NCI-H1048 (cell line): ENCODE results near the gene TUG1.

Experiments used
- DNase-seq: peaks from one replicate; lab custom pipeline; 2025; lab: John Stamatoyannopoulos, UW

Gene TUG1

DNA sequence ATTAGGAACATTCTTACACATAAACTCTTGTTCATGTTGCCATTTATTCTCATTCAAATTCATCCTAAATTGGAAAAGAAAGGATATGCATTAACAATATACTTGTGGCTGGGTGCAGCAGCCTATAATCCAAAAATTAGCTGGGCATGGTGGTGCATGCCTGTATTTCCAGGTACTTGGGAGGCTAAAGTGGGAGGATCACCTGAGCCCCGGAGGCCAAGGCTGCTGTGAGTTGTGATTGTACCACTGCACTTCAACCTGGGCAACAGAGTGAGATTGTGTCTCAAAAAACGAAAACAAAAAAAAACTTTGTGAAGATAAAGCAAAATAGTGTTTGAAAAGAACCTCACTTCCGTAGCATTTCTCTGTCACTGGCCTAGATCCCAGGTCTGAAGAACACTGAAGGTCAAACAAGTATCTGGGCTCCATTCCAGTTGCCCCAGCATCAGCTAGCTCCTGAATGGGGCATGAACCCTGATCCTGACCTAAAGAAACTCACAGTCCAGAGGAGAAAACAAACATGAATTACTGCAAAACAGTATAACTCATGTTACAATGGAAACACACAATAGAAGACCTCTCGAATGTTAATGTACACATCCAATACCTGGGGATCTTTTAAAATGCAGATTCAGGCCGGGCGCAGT lies 32.2 kb downstream of the TUG1 start:
- DNase-seq, result no peak

- no peak for DNase-seq
Measured at GRCh38 chr22:31005535-31005934, 36.5 kb downstream of the TUG1 start.

- DNase-seq, result no peak
Measured at GRCh38 chr22:31019191-31019930, 50.3 kb downstream of the TUG1 start.

- DNase-seq, result no peak
Measured at GRCh38 chr22:31020334-31020733, 51.3 kb downstream of the TUG1 start.

- no peak for DNase-seq
Measured at GRCh38 chr22:31022516-31022915, 53.5 kb downstream of the TUG1 start.
